ENCODE data around the gene HHAT.

- TF ChIP-seq CTCF (conservative IDR thresholded peaks at IDR 0.05; ENCODE audit: low read depth, low read length): no peak
- TF ChIP-seq EZH2 (IDR thresholded peaks at IDR 0.05; ENCODE audit: borderline replicate concordance, low read depth, low read length, poor library complexity, severe bottlenecking): no peak
These were observed 371.4 kb downstream of the HHAT start for GRCh38 chr1:210700083-210700482.
